H1 (cell line): ENCODE data around the gene PPP1R9A. TPM values are rescaled to one million over a fixed set of nuclear protein-coding genes. Genes with fewer than 3 reads are reported as not detected.

Experiments used
- BCL11A ChIP-seq, 2 experiments: IDR thresholded peaks; one replicate each; pipeline ENCODE4 v1.6.1; 2011; ENCODE audit warnings: low read depth in 2 of 2, low read length in 2 of 2, mild to moderate bottlenecking in 2 of 2
- CBX5 ChIP-seq: fragments of 300-800, 300-1000 bp; sonication (generic); IDR thresholded peaks from 2 replicates; pipeline ENCODE4 v1.7.1; 2016; ENCODE audit warnings: antibody characterized with exemption, low read length, low read depth
- CHD7 ChIP-seq: fragments of 300-600 bp; sonication (generic); IDR thresholded peaks from 2 replicates; pipeline ENCODE4 v1.7.1; 2012; ENCODE audit warnings: low read length, moderate library complexity, mild to moderate bottlenecking, inconsistent platforms; ENCODE audit not compliant: insufficient replicate concordance
- RXRA ChIP-seq: IDR thresholded peaks from 2 replicates; pipeline ENCODE4 v1.6.1; 2011; ENCODE audit warnings: low read depth, mild to moderate bottlenecking, low read length, moderate library complexity; ENCODE audit not compliant: insufficient read depth
- polyA plus RNA-seq, 7 experiments: library from polyadenylated mRNA; depleted of rRNA in 3 of 7; stranded (reverse) in 5 of 7; unstranded in 2 of 7; fragments of >200 nt in 5 of 7; fragments of 200-250 nt in 2 of 7; gene quantifications; 1 replicate in 5 of 7; 2 replicates in 1 of 7; 4 replicates in 1 of 7; pipeline versions ENCODE4 v1.2.1 to v1.2.3, GENCODE V29; 2011 to 2013; ENCODE audit warnings: missing spikeins in 2 of 7, mixed read lengths in 2 of 7
- total RNA-seq: library from RNA; stranded (reverse); fragmentation: NEBNext Ultra II Directional; extraction: Animal tissue kit (Norgen Biotek cat#: 25700); gene quantifications from 2 replicates; pipeline ENCODE4 v1.2.1, GENCODE V29; 2021
- TF ChIP-seq, protein P1 (sequence below): IDR thresholded peaks from 2 replicates; pipeline ENCODE4 v1.6.1; 2011; ENCODE audit warnings: low read length, improper control_type of control experiment

The PPP1R9A gene
- total and polyA plus RNA-seq, 2 of the 8 experiments (the other 6 are each of a cell fraction or from before 2014, with no cell fraction given), result 3.0 to 20.3 TPM

DNA sequence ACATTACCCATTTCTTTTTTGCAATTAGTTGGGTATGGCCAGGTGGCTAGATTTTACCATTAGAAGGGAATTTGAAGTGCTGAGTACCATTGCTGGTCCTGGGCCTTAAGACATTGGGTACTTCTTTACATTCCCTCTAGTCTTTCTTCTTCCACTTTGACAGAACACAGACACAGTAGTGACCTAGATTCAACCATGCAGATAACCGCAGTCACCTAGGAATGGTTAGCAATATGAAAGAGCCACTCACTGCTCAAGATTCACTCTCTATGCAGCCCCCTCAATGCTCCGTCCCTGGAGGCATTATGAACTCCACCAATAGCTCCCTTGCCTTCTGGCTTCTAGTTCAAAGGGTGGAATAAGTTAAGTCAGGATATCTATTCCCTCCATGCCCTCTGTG, 433.1 kb downstream of the PPP1R9A start (continued):
- TF ChIP-seq CHD7, result no peak
- TF ChIP-seq CBX5, result no peak
- TF ChIP-seq, protein P1, sequence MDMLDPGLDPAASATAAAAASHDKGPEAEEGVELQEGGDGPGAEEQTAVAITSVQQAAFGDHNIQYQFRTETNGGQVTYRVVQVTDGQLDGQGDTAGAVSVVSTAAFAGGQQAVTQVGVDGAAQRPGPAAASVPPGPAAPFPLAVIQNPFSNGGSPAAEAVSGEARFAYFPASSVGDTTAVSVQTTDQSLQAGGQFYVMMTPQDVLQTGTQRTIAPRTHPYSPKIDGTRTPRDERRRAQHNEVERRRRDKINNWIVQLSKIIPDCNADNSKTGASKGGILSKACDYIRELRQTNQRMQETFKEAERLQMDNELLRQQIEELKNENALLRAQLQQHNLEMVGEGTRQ, result no peak
- TF ChIP-seq RXRA, result no peak
- TF ChIP-seq BCL11A (IDR thresholded peaks at IDR 0.05; ENCODE audit: low read depth in 2 of 2, low read length in 2 of 2), result no peak
